Stimulated activated CD8-positive, alpha-beta memory T cell treated with anti-CD3 and anti-CD28 coated beads, Interleukin-12 subunit alpha, Interleukin-12 subunit beta, amount 100 ng/mL, for 24 hours (primary cell): ENCODE data around the gene ATN1.

Experiments used
- DNase-seq: peaks from one replicate; pipeline ENCODE4 v3.0.0-alpha.2; 2020; ENCODE audit errors: extremely low read depth

Gene ATN1

GRCh38 chr12:6944381-6945186, 16.8 kb downstream of the ATN1 start:
- peak; percentile 74 for DNase-seq

GRCh38 chr12:6945613-6946012, 17.9 kb downstream of the ATN1 start:
- DNase-seq: no peak

GRCh38 chr12:6946033-6946919, 18.5 kb downstream of the ATN1 start:
- no peak for DNase-seq

- DNase-seq: no peak
These were observed 19.2 kb downstream of the ATN1 start for GRCh38 chr12:6946920-6947374.

- DNase-seq: no peak
These were observed 19.9 kb downstream of the ATN1 start for GRCh38 chr12:6947615-6948014.

GRCh38 chr12:6948873-6949594, 21.3 kb downstream of the ATN1 start:
- DNase-seq: no peak

- DNase-seq: no peak
These were observed 22.6 kb downstream of the ATN1 start for GRCh38 chr12:6950401-6950801.

GRCh38 chr12:6950811-6951540, 23.2 kb downstream of the ATN1 start, which contains the start of gene PTPN6:
Gene PTPN6 (plus strand): TSS chr12:6951356. CDS start chr12:6951513, 157 bp downstream.
- DNase-seq: no peak

GRCh38 chr12:6951551-6952120, 23.9 kb downstream of the ATN1 start:
- DNase-seq: no peak

GRCh38 chr12:6952121-6952862, 24.5 kb downstream of the ATN1 start:
- no peak for DNase-seq

GRCh38 chr12:6952863-6953441, 25.2 kb downstream of the ATN1 start:
- DNase-seq: no peak

GRCh38 chr12:6953442-6954315, 25.9 kb downstream of the ATN1 start:
- DNase-seq: peak; percentile 70

GRCh38 chr12:6954316-6955107, 26.8 kb downstream of the ATN1 start:
- no peak for DNase-seq

GRCh38 chr12:6955108-6956020, 27.6 kb downstream of the ATN1 start:
- DNase-seq: no peak

- DNase-seq: no peak
These were observed 28.4 kb downstream of the ATN1 start for GRCh38 chr12:6956021-6956727.

- no peak for DNase-seq
These were observed 29.5 kb downstream of the ATN1 start for GRCh38 chr12:6957151-6957701.
